SIG-M5 (cell line): ENCODE measurements around the gene JAML.

Experiments used
- DNase-seq: peaks from one replicate; lab custom pipeline; 2025; lab: John Stamatoyannopoulos, UW

JAML gene

GRCh38 chr11:118145285-118146227, 79.3 kb downstream of the JAML start:
- no peak for DNase-seq

GRCh38 chr11:118144301-118145268, 80.2 kb downstream of the JAML start:
- no peak for DNase-seq
